ENCODE measurements around the gene SSRP1. TPM values are rescaled to one million over a fixed set of nuclear protein-coding genes. Genes with fewer than 3 reads are reported as not detected.

The SSRP1 gene, protein sequence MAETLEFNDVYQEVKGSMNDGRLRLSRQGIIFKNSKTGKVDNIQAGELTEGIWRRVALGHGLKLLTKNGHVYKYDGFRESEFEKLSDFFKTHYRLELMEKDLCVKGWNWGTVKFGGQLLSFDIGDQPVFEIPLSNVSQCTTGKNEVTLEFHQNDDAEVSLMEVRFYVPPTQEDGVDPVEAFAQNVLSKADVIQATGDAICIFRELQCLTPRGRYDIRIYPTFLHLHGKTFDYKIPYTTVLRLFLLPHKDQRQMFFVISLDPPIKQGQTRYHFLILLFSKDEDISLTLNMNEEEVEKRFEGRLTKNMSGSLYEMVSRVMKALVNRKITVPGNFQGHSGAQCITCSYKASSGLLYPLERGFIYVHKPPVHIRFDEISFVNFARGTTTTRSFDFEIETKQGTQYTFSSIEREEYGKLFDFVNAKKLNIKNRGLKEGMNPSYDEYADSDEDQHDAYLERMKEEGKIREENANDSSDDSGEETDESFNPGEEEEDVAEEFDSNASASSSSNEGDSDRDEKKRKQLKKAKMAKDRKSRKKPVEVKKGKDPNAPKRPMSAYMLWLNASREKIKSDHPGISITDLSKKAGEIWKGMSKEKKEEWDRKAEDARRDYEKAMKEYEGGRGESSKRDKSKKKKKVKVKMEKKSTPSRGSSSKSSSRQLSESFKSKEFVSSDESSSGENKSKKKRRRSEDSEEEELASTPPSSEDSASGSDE
- 79.2 TPM for polyA plus RNA-seq (2013, experiment 1 of 2)
- 75.1 TPM for polyA plus RNA-seq (2013, experiment 2 of 2)

DNA sequence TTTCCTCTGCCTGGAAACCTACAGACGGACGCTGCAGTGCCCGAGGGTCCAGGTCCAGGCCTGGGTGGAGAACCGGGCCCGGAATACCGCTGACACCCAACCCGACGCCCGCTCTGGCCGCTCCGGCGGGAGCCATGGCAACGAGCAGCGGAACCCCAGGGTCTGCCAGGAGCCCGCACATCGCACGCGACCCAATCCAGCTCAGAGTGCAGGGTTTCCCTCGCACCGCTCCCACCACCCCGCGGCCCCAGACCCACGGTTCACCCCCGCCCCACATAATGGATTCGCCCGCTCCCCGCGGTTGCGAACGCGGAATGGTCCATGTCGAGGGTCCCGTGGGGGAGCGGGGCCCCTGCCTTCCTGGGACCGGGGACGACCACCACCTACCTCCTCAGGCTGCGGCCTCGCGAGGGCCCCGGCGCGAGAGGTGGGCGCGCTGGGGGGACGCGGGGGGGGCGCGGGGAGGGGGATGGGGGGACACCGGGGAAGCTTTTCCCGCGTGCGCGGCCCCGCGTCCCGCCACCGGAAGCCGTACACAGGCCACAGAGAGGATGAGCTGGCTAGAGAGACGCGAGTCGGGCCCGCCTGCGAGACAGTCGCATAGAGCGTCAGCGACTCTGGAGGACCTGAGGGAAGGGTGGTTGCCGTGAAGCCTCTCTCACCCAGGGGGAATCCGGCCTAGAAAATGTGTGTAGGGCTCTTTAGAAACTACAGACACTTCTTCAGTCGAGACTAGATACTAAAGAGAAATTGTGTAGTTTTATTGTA is at the start of gene SSRP1:
Gene SSRP1, minus strand, starts transcription at position 550 of the 768 bp plus-strand sequence. CDS start 771 bp downstream, outside the sequence.
- peak within 1 kb of the TSS; percentile 71 to 73 for H3K18ac ChIP-seq (ENCODE audit: low read depth in 1 of 2, low read length in 2 of 2)
- peak within 1 kb of the TSS; percentile 60 for H2AFZ ChIP-seq (ENCODE audit: low read depth, low read length)
- peak; percentile 91 for DNase-seq
- H3K4me1 ChIP-seq (ENCODE audit: control insufficient read depth, insufficient read depth, low read depth, low read length): peaks cover 8% of the 10 kb centered on the region
- WGBS: under 1% methylated on average over 36 of the region's 69 CpGs
- H3K27ac ChIP-seq (ENCODE audit: low read length, poor library complexity, severe bottlenecking): peak within 1 kb of the TSS; percentile 11
- peak within 1 kb of the TSS; percentile 96 for H3K9ac ChIP-seq (ENCODE audit: low read length)
- H2AK5ac ChIP-seq (ENCODE audit: low read length, severe bottlenecking): no peak within 1 kb of the TSS
- H4K8ac ChIP-seq (ENCODE audit: low read length): peak within 1 kb of the TSS; percentile 70
- H3K23ac ChIP-seq (ENCODE audit: low read length in 2 of 2): no peak within 1 kb of the TSS
- H3K36me3 ChIP-seq (ENCODE audit: control insufficient read depth in 1 of 2, insufficient read depth in 2 of 2, low read depth in 1 of 2, low read length in 2 of 2): peaks cover 25 to 36% of the 10 kb centered on the region in 2 experiments
- peak within 1 kb of the TSS; percentile 51 to 54 for H3K4ac ChIP-seq (ENCODE audit: low read depth in 1 of 2, low read length in 2 of 2)
- H3K79me1 ChIP-seq (replicated peaks; ENCODE audit: low read length, poor library complexity, severe bottlenecking): peaks cover 21% of the 10 kb centered on the region
- H3K4me3 ChIP-seq (ENCODE audit: insufficient read depth in 1 of 2, low read depth in 1 of 2, low read length in 2 of 2): peak within 1 kb of the TSS; percentile 80 to 83
- H2BK5ac ChIP-seq (ENCODE audit: low read depth, low read length, poor library complexity, severe bottlenecking): no peak within 1 kb of the TSS
- H3K4me2 ChIP-seq (ENCODE audit: low read length, poor library complexity, severe bottlenecking): peak within 1 kb of the TSS; percentile 77
- no peak within 1 kb of the TSS for H2BK15ac ChIP-seq (ENCODE audit: low read depth, poor library complexity, severe bottlenecking)
- H2BK12ac ChIP-seq (ENCODE audit: low read length in 2 of 2): peak within 1 kb of the TSS in 1 of 2 experiments; percentile 28
- H3K14ac ChIP-seq (ENCODE audit: low read length in 2 of 2): no peak within 1 kb of the TSS
- H4K91ac ChIP-seq (ENCODE audit: low read length): peak within 1 kb of the TSS; percentile 70
- H2BK120ac ChIP-seq (ENCODE audit: low read depth, low read length): peak within 1 kb of the TSS; percentile 75
- H3K9me3 ChIP-seq (ENCODE audit: control insufficient read depth, low read length): no peaks in the 10 kb centered on the region
- peaks cover 24 to 28% of the 10 kb centered on the region in 2 experiments for H3K27me3 ChIP-seq (ENCODE audit: control insufficient read depth in 1 of 2, insufficient read depth in 1 of 2, low read length in 2 of 2)

DNA sequence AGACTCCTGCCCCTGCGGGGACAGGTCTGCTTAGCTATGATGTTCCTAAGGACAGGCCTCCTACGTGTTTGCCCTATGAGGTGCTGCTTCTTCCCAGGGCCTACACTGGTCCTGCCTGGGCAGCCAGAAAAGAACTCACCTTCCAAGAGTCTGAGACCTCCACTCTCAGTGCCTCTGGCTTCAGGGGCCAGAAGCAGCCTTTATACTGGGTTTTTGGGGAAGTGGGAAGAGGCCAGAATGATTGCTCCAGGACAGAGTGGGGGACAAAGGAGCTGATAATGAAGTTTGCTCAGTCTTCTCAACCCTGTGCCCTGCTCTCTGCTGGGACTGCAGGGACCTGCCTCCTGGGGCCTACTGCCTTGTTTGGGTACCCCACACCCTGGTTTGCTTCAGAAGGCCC is 45.3 kb upstream of the SSRP1 start, which contains the start of gene PRG3:
Gene PRG3, minus strand, starts transcription at position 176 of the 400 bp plus-strand sequence. CDS start 442 bp downstream, outside the sequence.
- no peaks in the 10 kb centered on the region for H3K9me3 ChIP-seq (ENCODE audit: control insufficient read depth, low read length)
- H3K4ac ChIP-seq (ENCODE audit: low read depth in 1 of 2, low read length in 2 of 2): no peak within 1 kb of the TSS
- no peak within 1 kb of the TSS for H2BK5ac ChIP-seq (ENCODE audit: low read depth, low read length, poor library complexity, severe bottlenecking)
- no peak within 1 kb of the TSS for H3K9ac ChIP-seq (ENCODE audit: low read length)
- H3K4me2 ChIP-seq (ENCODE audit: low read length, poor library complexity, severe bottlenecking): no peak within 1 kb of the TSS
- no peak within 1 kb of the TSS for H3K23ac ChIP-seq (ENCODE audit: low read length in 2 of 2)
- H3K27ac ChIP-seq (ENCODE audit: low read length, poor library complexity, severe bottlenecking): no peak within 1 kb of the TSS
- no peak within 1 kb of the TSS for H3K14ac ChIP-seq (ENCODE audit: low read length in 2 of 2)
- H2AK5ac ChIP-seq (ENCODE audit: low read length, severe bottlenecking): no peak within 1 kb of the TSS
- H4K91ac ChIP-seq (ENCODE audit: low read length): no peak within 1 kb of the TSS
- no peak within 1 kb of the TSS for H3K4me3 ChIP-seq (ENCODE audit: insufficient read depth in 1 of 2, low read depth in 1 of 2, low read length in 2 of 2)
- no peak within 1 kb of the TSS for H3K18ac ChIP-seq (ENCODE audit: low read depth in 1 of 2, low read length in 2 of 2)
- H3K36me3 ChIP-seq (ENCODE audit: control insufficient read depth in 1 of 2, insufficient read depth in 2 of 2, low read depth in 1 of 2, low read length in 2 of 2): no peaks in the 10 kb centered on the region
- 66% methylated on average over 2 of the region's 2 CpGs for WGBS
- peaks cover 0 to 40% of the 10 kb centered on the region in 2 experiments for H3K27me3 ChIP-seq (ENCODE audit: control insufficient read depth in 1 of 2, insufficient read depth in 1 of 2, low read length in 2 of 2)
- DNase-seq: no peak
- H3K79me1 ChIP-seq (replicated peaks; ENCODE audit: low read length, poor library complexity, severe bottlenecking): no peaks in the 10 kb centered on the region
- no peak within 1 kb of the TSS for H2BK15ac ChIP-seq (ENCODE audit: low read depth, poor library complexity, severe bottlenecking)
- H2AFZ ChIP-seq (ENCODE audit: low read depth, low read length): no peak within 1 kb of the TSS
- H4K8ac ChIP-seq (ENCODE audit: low read length): no peak within 1 kb of the TSS
- H3K4me1 ChIP-seq (ENCODE audit: control insufficient read depth, insufficient read depth, low read depth, low read length): no peaks in the 10 kb centered on the region
- no peak within 1 kb of the TSS for H2BK120ac ChIP-seq (ENCODE audit: low read depth, low read length)
- H2BK12ac ChIP-seq (ENCODE audit: low read length in 2 of 2): no peak within 1 kb of the TSS

DNA sequence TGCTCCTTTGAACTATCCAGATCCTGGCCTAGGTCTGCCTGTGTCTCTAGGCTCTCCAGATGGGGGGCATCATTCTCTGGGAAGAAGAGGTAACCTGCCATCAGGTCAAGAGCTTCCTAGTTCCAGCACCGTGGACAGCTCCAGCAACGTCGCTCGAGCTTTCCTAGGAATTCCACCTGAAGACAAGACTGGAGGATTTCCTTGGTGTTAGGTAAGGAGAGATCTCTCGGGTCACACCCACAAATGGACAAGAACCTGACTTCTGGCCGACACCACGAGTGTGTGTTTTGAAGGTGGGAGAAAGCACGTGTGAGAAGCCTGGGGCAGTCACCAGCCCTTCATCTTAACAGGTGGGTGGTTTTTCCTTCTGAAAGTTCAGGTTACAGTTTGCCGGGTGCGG is 44.0 kb upstream of the SSRP1 start:
- 30% methylated on average over 10 of the region's 10 CpGs for WGBS
- H3K4me3 ChIP-seq (ENCODE audit: insufficient read depth in 1 of 2, low read depth in 1 of 2, low read length in 2 of 2): no peak overlapping the region

More for the DNA sequence above, 44.0 kb upstream of the SSRP1 start:
- Histone ChIP-seq H3K4me2 (ENCODE audit: low read length, poor library complexity, severe bottlenecking) (no peak overlapping the region), H4K8ac (ENCODE audit: low read length) (no peak overlapping the region), H3K27me3 (ENCODE audit: control insufficient read depth in 1 of 2, insufficient read depth in 1 of 2, low read length in 2 of 2) (peaks cover 0 to 33% of the 10 kb centered on the region in 2 experiments), H3K18ac (ENCODE audit: low read depth in 1 of 2, low read length in 2 of 2) (no peak overlapping the region), H2AK5ac (ENCODE audit: low read length, severe bottlenecking) (no peak overlapping the region), H2BK5ac (ENCODE audit: low read depth, low read length, poor library complexity, severe bottlenecking) (no peak overlapping the region), H4K91ac (ENCODE audit: low read length) (no peak overlapping the region), H3K79me1 (replicated peaks; ENCODE audit: low read length, poor library complexity, severe bottlenecking) (no peaks in the 10 kb centered on the region), H3K4me1 (ENCODE audit: control insufficient read depth, insufficient read depth, low read depth, low read length) (no peaks in the 10 kb centered on the region), H3K9ac (ENCODE audit: low read length) (no peak overlapping the region), H3K36me3 (ENCODE audit: control insufficient read depth in 1 of 2, insufficient read depth in 2 of 2, low read depth in 1 of 2, low read length in 2 of 2) (no peaks in the 10 kb centered on the region), H3K4ac (ENCODE audit: low read depth in 1 of 2, low read length in 2 of 2) (no peak overlapping the region), H2BK120ac (ENCODE audit: low read depth, low read length) (no peak overlapping the region), H2BK15ac (ENCODE audit: low read depth, poor library complexity, severe bottlenecking) (no peak overlapping the region), H3K23ac (ENCODE audit: low read length in 2 of 2) (no peak overlapping the region), H3K14ac (ENCODE audit: low read length in 2 of 2) (no peak overlapping the region), H3K27ac (ENCODE audit: low read length, poor library complexity, severe bottlenecking) (no peak overlapping the region), H3K9me3 (ENCODE audit: control insufficient read depth, low read length) (no peaks in the 10 kb centered on the region), H2AFZ (ENCODE audit: low read depth, low read length) (no peak overlapping the region), H2BK12ac (ENCODE audit: low read length in 2 of 2) (no peak overlapping the region)
- peak; percentile 34 for DNase-seq
